NCI-H748 (cell line): ENCODE data around the gene XPC.
"Not testable (repeated sequence)": the region's sequence is repeated elsewhere in the genome, so short reads cannot be mapped to it uniquely, and the experiment has no call there.

ENCODE experiments used
- DNase-seq: peaks from one replicate; lab custom pipeline; 2025; ENCODE audit not compliant: unreplicated experiment; lab: John Stamatoyannopoulos, UW

Gene XPC

GRCh38 chr3:14178247-14179113, at the start of gene XPC, which contains the start of gene LSM3:
XPC (minus strand) TSS chr3:14178601; CDS start chr3:14178568, 33 bp downstream.
LSM3 (plus strand) TSS chr3:14178817; CDS start chr3:14178861, 44 bp downstream.
- peak; percentile 95 for DNase-seq

GRCh38 chr3:14227856-14228255, 49.5 kb upstream of the XPC start:
- DNase-seq = peak; percentile 89

DNA sequence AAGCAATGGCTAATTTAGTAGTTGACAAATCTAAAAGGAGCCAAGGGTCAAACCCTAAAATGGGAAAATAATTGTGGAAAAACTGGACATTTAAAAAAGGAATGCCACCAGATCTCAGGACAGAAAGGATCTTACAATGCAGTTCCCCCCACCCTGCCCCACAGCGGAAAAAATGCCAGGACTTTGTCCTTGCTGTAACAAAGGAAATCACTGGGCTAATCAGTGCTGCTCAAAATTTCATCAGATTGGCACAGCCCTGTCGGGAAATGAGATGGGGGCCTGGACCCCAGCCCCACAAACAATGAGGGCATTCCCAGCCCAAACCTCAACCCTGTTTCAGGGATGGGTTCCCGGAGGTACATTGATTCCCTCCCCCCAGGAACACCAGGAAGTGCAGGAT, 48.0 kb upstream of the XPC start:
- DNase-seq = not testable (repeated sequence)

GRCh38 chr3:14225421-14225820, 47.0 kb upstream of the XPC start:
- DNase-seq = no peak

DNA sequence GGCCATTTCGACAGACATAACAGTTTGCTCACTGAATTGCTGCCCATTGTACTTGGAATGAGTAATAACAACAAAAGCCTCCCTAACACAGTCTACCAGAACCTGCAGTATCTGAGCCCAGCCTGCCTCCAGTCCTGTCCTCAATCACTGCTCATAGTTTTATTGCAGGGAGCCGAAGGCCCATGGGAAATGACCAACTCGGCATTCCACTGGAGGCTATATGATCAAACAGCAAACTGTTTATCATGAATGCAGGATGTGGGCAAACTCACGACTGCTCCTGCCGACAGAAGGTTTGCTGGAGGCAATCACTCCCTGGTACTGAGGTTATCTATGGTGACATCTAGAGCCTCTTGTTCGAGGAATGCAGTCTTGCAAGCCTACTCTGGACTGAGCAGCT, 46.5 kb upstream of the XPC start:
- DNase-seq = no peak

- DNase-seq = no peak
Observed at GRCh38 chr3:14223595-14223994, 45.2 kb upstream of the XPC start.

- DNase-seq = no peak
Observed at GRCh38 chr3:14222900-14223594, 44.6 kb upstream of the XPC start.

GRCh38 chr3:14222457-14222856, 44.1 kb upstream of the XPC start:
- DNase-seq = no peak

DNA sequence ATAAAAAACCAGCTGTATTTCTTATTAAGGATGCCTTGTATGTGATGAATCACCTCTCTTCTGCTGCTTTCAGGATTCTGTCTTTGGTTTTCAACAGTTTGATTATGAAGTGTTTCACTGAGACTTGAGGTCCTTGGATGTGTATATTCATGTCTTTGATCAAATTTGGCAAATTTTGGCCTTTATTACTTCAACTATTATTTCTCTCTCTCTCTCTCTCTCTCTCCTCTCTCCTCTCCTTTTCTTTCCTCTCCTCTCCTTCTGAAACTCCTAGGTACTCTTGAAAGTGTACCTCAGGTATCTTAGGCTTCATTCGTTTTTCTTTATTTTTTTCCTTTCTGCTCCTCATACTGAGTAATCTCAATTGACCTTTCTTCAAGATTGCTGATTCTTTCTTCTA, 43.5 kb upstream of the XPC start:
- no peak for DNase-seq

DNA sequence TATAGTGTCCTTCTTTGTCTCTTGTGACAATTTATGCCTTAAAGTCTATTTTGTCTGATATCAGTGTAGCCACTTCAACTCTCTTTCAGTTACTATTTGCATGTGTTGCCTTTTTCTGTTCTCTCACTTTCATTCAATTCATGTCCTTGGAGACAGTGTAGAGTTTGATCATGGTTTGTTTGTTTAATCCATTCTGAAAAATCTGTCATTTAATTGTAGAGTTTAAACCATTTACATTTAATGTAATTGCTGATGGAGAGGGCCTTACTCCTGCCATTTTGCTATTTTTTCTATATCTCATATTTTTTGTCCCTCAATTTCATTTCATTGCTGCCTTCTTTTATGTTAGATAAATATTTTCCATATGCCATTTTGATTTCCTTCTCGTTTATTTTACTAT, 42.5 kb upstream of the XPC start:
- no peak for DNase-seq

- no peak for DNase-seq
Observed at GRCh38 chr3:14218355-14218754, 40.0 kb upstream of the XPC start.

- DNase-seq = peak; percentile 28
Observed at GRCh38 chr3:14216257-14217048, 38.1 kb upstream of the XPC start.

- DNase-seq = no peak
Observed at GRCh38 chr3:14214764-14215163, 36.4 kb upstream of the XPC start.

DNA sequence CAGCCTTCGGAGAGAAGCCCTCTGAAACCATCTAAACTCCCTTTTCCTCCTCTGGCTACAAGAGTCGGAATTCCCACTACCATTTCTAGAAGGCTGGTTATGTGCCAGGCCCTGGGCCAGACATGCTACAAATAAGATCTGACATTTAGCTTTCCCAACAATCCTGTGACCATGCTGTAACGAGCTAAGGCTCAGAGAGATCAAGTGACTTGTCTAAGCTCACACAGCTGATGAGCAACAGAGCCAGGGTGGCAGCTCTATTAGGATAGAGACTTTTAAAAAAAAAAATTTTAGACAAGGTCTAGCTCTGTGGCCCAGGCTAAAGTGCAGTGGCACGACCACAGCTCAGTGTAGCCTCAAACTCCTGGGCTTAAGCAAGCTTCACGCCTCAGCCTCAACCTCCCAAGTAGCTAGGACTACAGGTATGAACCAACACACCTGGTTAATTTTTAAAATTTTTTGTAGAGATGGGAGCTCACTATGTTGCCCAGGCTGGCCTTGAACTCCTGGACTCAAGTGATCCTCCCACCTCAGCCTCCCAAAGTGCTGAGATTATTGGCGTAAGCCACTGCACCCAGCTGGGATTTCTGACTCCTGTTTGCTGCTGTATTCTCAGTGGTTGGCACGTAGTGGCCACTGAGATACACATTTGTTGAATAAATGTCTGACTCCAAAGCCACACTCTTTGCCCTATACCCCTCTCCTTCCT, 34.8 kb upstream of the XPC start:
- no peak for DNase-seq

DNA sequence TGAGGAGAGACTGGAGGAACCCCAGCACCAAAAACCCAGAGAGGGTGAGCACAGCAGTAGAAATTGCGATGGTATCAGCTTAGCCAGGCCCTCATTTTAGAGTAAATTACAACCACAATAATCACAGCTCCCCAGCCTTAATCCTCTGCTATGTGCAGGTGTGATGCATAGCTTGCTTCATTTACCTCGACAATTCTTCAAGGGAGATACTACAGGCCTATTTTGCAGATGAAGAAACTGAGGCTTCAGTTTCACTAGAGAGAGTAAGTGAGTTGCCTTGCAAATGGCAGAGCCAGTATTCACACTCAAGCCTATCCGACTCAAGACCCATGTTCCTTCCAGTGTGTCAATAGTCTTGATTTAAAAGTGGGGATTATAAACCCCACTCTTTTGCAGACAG, 33.6 kb upstream of the XPC start:
- DNase-seq = no peak

GRCh38 chr3:14211621-14212020, 33.2 kb upstream of the XPC start:
- no peak for DNase-seq

- no peak for DNase-seq
Observed at GRCh38 chr3:14210843-14211594, 32.6 kb upstream of the XPC start.

- DNase-seq = no peak
Observed at GRCh38 chr3:14210290-14210688, 31.9 kb upstream of the XPC start.

DNA sequence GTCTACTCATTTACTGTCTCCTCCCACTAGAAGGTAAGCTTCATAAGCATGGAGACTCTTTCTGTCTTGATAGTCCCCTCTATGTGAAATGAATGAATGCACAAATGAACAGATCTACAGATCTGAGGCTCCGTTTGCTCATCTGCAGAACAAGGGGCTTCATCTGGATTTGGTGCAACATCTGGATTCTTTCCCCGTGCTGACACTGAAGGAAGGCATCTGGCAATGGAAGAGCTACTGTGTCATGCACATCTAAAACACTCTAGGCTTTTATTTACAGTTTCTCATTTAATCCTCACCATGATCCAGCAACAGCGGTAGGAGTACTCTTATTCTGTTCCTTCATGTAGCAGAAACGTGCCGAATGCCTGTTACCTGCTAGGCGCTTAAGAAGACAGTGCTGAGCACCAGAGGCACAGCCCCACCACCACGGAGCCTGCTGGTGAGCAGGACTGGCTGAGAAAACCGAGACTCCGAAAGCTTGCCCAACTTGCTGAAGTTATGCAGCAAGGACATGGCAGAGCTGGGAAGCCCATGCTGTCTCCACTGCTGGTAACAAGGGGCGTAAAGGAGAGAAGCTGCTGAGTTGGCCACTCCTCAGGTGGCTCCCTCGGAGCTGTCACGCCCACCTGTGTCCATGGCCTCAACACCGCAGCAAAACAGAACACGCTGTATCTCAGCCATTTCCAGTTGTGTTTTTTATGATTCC, 31.3 kb upstream of the XPC start:
- no peak for DNase-seq
